OCI-LY1 (cell line): Measurements from ENCODE around the gene APC2.

Experiments
- H2AFZ ChIP-seq: fragments of 200-600 bp; sonication (generic), shearing (Covaris generic); 2 replicates; pipeline ENCODE4 v1.6.0; 2014; ENCODE audit warnings: antibody characterized with exemption, mild to moderate bottlenecking, low read length
- H3F3A ChIP-seq: fragments of 200-600 bp; sonication (generic), shearing (Covaris generic); 2 replicates; pipeline ENCODE4 v1.6.0; 2014; ENCODE audit warnings: mild to moderate bottlenecking, antibody characterized with exemption, low read length, moderate library complexity; ENCODE audit not compliant: insufficient read depth
- H3K27ac ChIP-seq: fragments of 200-600 bp; sonication (generic); 2 replicates; pipeline ENCODE4 v1.5.1; 2014; ENCODE audit warnings: low read length, mixed run types, mild to moderate bottlenecking, low read depth; ENCODE audit not compliant: poor library complexity, severe bottlenecking
- H3K27me3 ChIP-seq: fragments of 200-600 bp; sonication (generic); 2 replicates; pipeline ENCODE4 v1.6.0; 2014; ENCODE audit warnings: antibody characterized with exemption, mild to moderate bottlenecking, low read length, moderate library complexity; ENCODE audit not compliant: insufficient read depth
- H3K36me3 ChIP-seq: fragments of 200-600 bp; sonication (generic); 2 replicates; pipeline ENCODE4 v1.6.1; 2014; ENCODE audit warnings: mild to moderate bottlenecking, antibody characterized with exemption, low read length, moderate library complexity, mixed read lengths; ENCODE audit not compliant: insufficient read depth
- H3K4me1 ChIP-seq: fragments of 200-600 bp; sonication (generic); 2 replicates; pipeline ENCODE4 v1.5.1; 2014; ENCODE audit warnings: mild to moderate bottlenecking, low read length, moderate library complexity; ENCODE audit not compliant: insufficient read depth, severe bottlenecking
- H3K4me2 ChIP-seq: fragments of 200-600 bp; sonication (generic), shearing (Covaris generic); 2 replicates; pipeline ENCODE4 v1.6.1; 2014; ENCODE audit warnings: low read length
- H3K4me3 ChIP-seq: fragments of 200-600 bp; sonication (generic); 2 replicates; pipeline ENCODE4 v1.5.1; 2014; ENCODE audit warnings: low read length, low read depth, mild to moderate bottlenecking, mixed read lengths; ENCODE audit not compliant: poor library complexity, severe bottlenecking
- H3K79me2 ChIP-seq: fragments of 200-600 bp; shearing (Covaris generic); 2 replicates; pipeline ENCODE4 v1.6.1; 2016; ENCODE audit warnings: mixed run types, low read length, mixed read lengths; ENCODE audit not compliant: insufficient read depth
- H3K9ac ChIP-seq: fragments of 200-600 bp; sonication (generic), shearing (Covaris generic); 2 replicates; pipeline ENCODE4 v1.6.1; 2014; ENCODE audit warnings: mild to moderate bottlenecking, low read length, mixed read lengths
- H3K9me2 ChIP-seq: fragments of 200-600 bp; sonication (generic), shearing (Covaris generic); 2 replicates; pipeline ENCODE4 v1.6.1; 2014; ENCODE audit warnings: low read depth, mild to moderate bottlenecking, low read length, mixed read lengths
- H3K9me3 ChIP-seq: fragments of 200-600 bp; shearing (Covaris generic); 2 replicates; pipeline ENCODE4 v1.6.1; 2014; ENCODE audit warnings: low read length, mixed read lengths
- H4K20me1 ChIP-seq: fragments of 200-600 bp; sonication (generic), shearing (Covaris generic); 2 replicates; pipeline ENCODE4 v1.6.0; 2016; ENCODE audit warnings: mild to moderate bottlenecking, low read length; ENCODE audit not compliant: insufficient read depth
- EZH2 ChIP-seq: fragments of 200-600 bp; sonication (generic), shearing (Covaris generic); IDR thresholded peaks from 2 replicates; pipeline ENCODE4 v1.8.0; 2017; ENCODE audit warnings: borderline replicate concordance, mixed run types, mild to moderate bottlenecking, antibody characterized with exemption, low read length, moderate library complexity, mixed read lengths
- TF ChIP-seq, protein P1 (sequence below): fragments of 200-600 bp; sonication (generic), shearing (Covaris generic); IDR thresholded peaks from 2 replicates; pipeline ENCODE4 v1.5.1; 2017; ENCODE audit warnings: mild to moderate bottlenecking, antibody characterized with exemption, low read length, moderate library complexity, mixed read lengths

The APC2 gene

DNA sequence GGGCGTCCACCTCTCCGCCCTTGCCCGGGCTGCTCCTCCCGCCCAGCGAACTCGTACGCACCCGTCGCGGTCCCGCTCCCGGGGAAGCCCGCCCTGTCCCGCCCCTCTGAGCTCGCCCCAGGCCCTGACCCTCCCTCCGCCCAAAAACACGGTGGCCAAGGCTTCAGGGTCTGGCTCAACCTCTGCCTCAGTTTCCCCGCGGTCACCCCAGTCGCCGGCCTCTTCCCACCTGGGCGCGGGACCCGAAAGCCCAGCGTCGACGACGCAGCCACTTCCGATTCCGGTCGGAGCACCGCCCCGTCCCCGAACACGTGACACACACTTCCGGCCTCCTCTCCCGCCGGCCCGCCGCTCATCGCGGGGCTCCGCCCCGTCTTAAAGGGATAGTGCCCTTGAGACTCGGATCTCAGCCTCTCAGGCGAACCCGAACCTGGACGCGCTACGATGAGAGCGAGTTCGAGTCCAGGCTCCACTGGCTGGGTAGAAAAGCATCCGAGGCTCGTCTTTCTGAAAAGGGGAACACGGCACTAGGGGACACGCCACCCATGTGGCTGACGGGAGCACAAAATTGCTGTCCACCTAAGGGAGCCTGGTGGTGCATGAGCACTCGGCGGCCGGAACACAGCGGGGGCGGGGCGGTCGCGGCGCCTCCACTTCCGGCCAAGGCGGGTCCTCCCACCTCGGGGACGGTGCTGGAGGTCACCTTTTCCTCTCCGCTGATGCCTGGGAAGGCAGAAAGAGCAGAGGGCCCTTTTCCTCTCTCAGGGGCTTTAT, 29.2 kb downstream of the APC2 start, which contains the start of gene C19orf25:
C19orf25 (minus strand) TSS at position 282 of the 774 bp plus-strand sequence. CDS start 312 bp downstream, outside the sequence.
- H2AFZ ChIP-seq: peak within 1 kb of the TSS; percentile 48
- peak within 1 kb of the TSS; percentile 63 for H3K9ac ChIP-seq
- no peaks in the 10 kb centered on the region for H4K20me1 ChIP-seq
- peaks cover 14% of the 10 kb centered on the region for H3K4me1 ChIP-seq
- no peaks in the 10 kb centered on the region for H3F3A ChIP-seq
- H3K27ac ChIP-seq: peak within 1 kb of the TSS; percentile 79
- peak within 1 kb of the TSS; percentile 99 for H3K4me3 ChIP-seq
- no peaks in the 10 kb centered on the region for H3K9me2 ChIP-seq
- no peaks in the 10 kb centered on the region for H3K9me3 ChIP-seq
- H3K79me2 ChIP-seq: no peaks in the 10 kb centered on the region
- H3K27me3 ChIP-seq: no peaks in the 10 kb centered on the region
- H3K4me2 ChIP-seq: peak within 1 kb of the TSS; percentile 86
- H3K36me3 ChIP-seq: peaks cover 18% of the 10 kb centered on the region
- TF ChIP-seq EZH2: no peak
- TF ChIP-seq, protein P1, sequence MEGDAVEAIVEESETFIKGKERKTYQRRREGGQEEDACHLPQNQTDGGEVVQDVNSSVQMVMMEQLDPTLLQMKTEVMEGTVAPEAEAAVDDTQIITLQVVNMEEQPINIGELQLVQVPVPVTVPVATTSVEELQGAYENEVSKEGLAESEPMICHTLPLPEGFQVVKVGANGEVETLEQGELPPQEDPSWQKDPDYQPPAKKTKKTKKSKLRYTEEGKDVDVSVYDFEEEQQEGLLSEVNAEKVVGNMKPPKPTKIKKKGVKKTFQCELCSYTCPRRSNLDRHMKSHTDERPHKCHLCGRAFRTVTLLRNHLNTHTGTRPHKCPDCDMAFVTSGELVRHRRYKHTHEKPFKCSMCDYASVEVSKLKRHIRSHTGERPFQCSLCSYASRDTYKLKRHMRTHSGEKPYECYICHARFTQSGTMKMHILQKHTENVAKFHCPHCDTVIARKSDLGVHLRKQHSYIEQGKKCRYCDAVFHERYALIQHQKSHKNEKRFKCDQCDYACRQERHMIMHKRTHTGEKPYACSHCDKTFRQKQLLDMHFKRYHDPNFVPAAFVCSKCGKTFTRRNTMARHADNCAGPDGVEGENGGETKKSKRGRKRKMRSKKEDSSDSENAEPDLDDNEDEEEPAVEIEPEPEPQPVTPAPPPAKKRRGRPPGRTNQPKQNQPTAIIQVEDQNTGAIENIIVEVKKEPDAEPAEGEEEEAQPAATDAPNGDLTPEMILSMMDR: no peak

DNA sequence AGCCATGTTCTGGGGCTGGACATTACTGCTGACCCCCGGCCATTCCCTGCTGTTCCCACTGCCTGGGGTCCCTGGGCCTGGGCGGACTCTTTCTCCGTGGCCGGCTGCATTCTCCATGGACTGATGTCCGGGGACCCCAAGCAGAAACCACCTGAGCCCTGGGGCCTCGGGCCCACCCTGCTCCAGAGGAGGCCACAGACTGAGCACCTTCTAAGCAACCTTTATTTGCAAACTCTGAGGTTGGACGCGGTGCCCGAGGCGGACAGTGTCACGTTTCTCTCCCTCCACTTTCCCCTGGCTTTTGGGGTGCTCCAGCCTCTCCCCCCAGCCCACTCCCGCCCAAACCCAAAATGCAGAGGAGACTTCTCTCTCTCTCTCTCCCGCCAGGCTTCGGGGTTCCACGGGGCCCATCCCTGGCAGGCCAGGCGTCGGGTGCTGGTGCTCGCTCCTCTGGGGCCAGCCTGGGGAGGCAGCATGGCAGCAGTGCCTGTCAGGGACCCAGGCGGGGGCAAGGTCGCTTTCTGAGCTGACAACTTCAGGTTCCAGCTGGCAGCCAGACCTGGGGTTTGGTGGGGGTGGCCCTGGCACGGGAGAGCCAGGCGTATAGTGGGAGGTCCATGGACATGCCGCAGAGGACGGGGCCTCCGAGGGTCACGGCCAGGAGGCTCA, 31.4 kb downstream of the APC2 start:
- Histone ChIP-seq H3K4me2 (no peak overlapping the region), H3K4me3 (no peak overlapping the region), H2AFZ (no peak overlapping the region), H3K36me3 (peaks cover 6% of the 10 kb centered on the region; the same call in 1 of the 2 replicates), H3K27me3 (no peaks in the 10 kb centered on the region), H3K9me2 (no peaks in the 10 kb centered on the region), H3K79me2 (no peaks in the 10 kb centered on the region), H3K4me1 (peaks cover 14% of the 10 kb centered on the region), H3F3A (no peaks in the 10 kb centered on the region), H4K20me1 (no peaks in the 10 kb centered on the region), H3K27ac (no peak overlapping the region), H3K9ac (no peak overlapping the region), H3K9me3 (no peaks in the 10 kb centered on the region)
- TF ChIP-seq EZH2: no peak
- TF ChIP-seq, protein P1: no peak

DNA sequence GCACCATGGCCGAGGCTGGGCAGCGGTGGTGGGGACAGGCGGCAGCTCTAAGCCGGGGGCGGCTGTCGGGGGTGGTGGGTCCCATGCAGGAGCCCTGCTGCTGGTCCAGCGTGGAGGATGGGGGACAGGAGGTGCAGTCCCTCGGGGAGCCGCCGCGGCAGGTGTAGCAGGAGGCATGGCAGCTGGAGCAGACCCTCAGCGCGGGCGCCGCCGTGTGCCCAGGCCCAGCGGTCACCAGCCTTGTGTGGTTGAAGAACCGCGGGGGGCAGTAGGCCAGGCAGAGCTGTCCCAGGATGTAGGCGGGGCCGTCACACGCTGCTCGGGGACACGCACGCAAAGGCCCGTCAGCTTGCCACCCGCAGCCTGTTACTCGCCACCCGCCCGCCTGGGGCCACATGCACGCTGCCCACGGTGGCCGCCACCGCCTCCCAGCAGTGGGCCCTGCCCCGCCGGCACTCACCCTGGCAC, 32.0 kb downstream of the APC2 start:
- H3K4me1 ChIP-seq: peaks cover 14% of the 10 kb centered on the region
- TF ChIP-seq, protein P1: no peak
- no peak for TF ChIP-seq EZH2
- H3K27ac ChIP-seq: no peak overlapping the region
- peaks cover 5% of the 10 kb centered on the region; the same call in 1 of the 2 replicates for H3K36me3 ChIP-seq
- no peaks in the 10 kb centered on the region for H3K9me2 ChIP-seq
- no peaks in the 10 kb centered on the region for H4K20me1 ChIP-seq
- no peaks in the 10 kb centered on the region for H3K9me3 ChIP-seq
- H3K9ac ChIP-seq: no peak overlapping the region
- no peaks in the 10 kb centered on the region for H3K79me2 ChIP-seq
- no peaks in the 10 kb centered on the region; the same call in 1 of the 2 replicates for H3K27me3 ChIP-seq
- H3F3A ChIP-seq: no peaks in the 10 kb centered on the region
- no peak overlapping the region for H3K4me2 ChIP-seq
- no peak overlapping the region for H2AFZ ChIP-seq
- no peak overlapping the region for H3K4me3 ChIP-seq
